SK-N-SH (cell line): ENCODE results near the gene TYW3. TPM values are rescaled to one million over a fixed set of nuclear protein-coding genes. Genes with fewer than 3 reads are reported as not detected.

Experiments used
- CTCF ChIA-PET: fragments of 300-600, 350-600 bp; formaldehyde crosslinking; extraction: SDS; loops from one replicate; lab custom pipeline; 2021; lab: Yijun Ruan, JAX
- POLR2A ChIA-PET: fragments of 350-600 bp; sonication (Branson Sonifier 250); formaldehyde crosslinking; extraction: SDS; loops from one replicate; lab custom pipeline; 2020; ENCODE audit warnings: antibody characterized with exemption, inconsistent platforms; lab: Yijun Ruan, JAX
- DNase-seq: peaks from one replicate; pipeline ENCODE4 v3.0.0; 2012
- H2AFZ ChIP-seq: fragments of 200-600 bp; sonication (generic); 2 replicates; pipeline ENCODE4 v1.8.1; 2016; ENCODE audit warnings: antibody characterized with exemption, mild to moderate bottlenecking, low read depth
- H3F3A ChIP-seq: fragments of 200-600 bp; sonication (generic); replicated peaks from 2 replicates; pipeline ENCODE3; 2016; ENCODE audit warnings: antibody characterized with exemption, mild to moderate bottlenecking; ENCODE audit not compliant: insufficient read depth
- H3K27ac ChIP-seq, 2 experiments: fragments of 200-500 bp in 1 of 2; fragments of 200-600 bp in 1 of 2; sonication (Bioruptor generic) in 1 of 2; sonication (generic), shearing (Covaris generic) in 1 of 2; 2 replicates each; pipeline versions ENCODE4 v1.5.1 to v1.6.1; 2014 to 2016; ENCODE audit warnings: low read depth in 2 of 2, inconsistent platforms in 1 of 2, low read length in 1 of 2, mild to moderate bottlenecking in 1 of 2, mixed read lengths in 1 of 2
- H3K27me3 ChIP-seq: fragments of 200-600 bp; sonication (generic), shearing (Covaris generic); 2 replicates; pipeline ENCODE4 v1.6.1; 2016; ENCODE audit warnings: mixed run types; ENCODE audit not compliant: insufficient read depth
- H3K36me3 ChIP-seq, 2 experiments: fragments of 200-500 bp in 1 of 2; fragments of 200-600 bp in 1 of 2; sonication (Bioruptor generic) in 1 of 2; sonication (generic) in 1 of 2; replicated peaks in 1 of 2; 2 replicates each; pipeline versions ENCODE3 to v1.5.1; 2014 to 2016; ENCODE audit warnings: low read length in 1 of 2, mild to moderate bottlenecking in 1 of 2; ENCODE audit not compliant: insufficient read depth in 2 of 2, control insufficient read depth in 1 of 2
- H3K4me1 ChIP-seq, 2 experiments: fragments of 200-500 bp in 1 of 2; fragments of 200-600 bp in 1 of 2; sonication (Bioruptor generic) in 1 of 2; sonication (generic), shearing (Covaris generic) in 1 of 2; 2 replicates each; pipeline versions ENCODE4 v1.5.1 to v1.6.1; 2014 to 2016; ENCODE audit warnings: low read depth in 1 of 2, low read length in 1 of 2, mixed run types in 1 of 2; ENCODE audit not compliant: insufficient read depth in 2 of 2, control insufficient read depth in 1 of 2
- H3K4me2 ChIP-seq: fragments of 200-600 bp; sonication (generic), shearing (Covaris generic); 2 replicates; pipeline ENCODE4 v1.6.1; 2017; ENCODE audit warnings: mixed run types
- H3K4me3 ChIP-seq, 2 experiments: fragments of 200-500 bp in 1 of 2; fragments of 200-600 bp in 1 of 2; sonication (Bioruptor generic) in 1 of 2; sonication (generic), shearing (Covaris generic) in 1 of 2; 2 replicates each; pipeline versions ENCODE4 v1.5.1 to v1.8.1; 2014 to 2016; ENCODE audit warnings: low read depth in 2 of 2, inconsistent platforms in 1 of 2, low read length in 1 of 2, mild to moderate bottlenecking in 1 of 2, mixed read lengths in 1 of 2, moderate library complexity in 1 of 2
- H3K79me2 ChIP-seq: fragments of 200-600 bp; sonication (generic); 2 replicates; pipeline ENCODE4 v1.8.1; 2017; ENCODE audit warnings: mild to moderate bottlenecking; ENCODE audit not compliant: insufficient read depth
- H3K9ac ChIP-seq: fragments of 200-600 bp; sonication (generic); 2 replicates; pipeline ENCODE4 v1.6.1; 2017; ENCODE audit warnings: mixed run types
- H3K9me2 ChIP-seq: fragments of 200-600 bp; sonication (generic); 2 replicates; pipeline ENCODE4 v1.6.1; 2017; ENCODE audit warnings: mixed run types
- H3K9me3 ChIP-seq: fragments of 200-600 bp; sonication (generic); 2 replicates; pipeline ENCODE4 v1.6.1; 2017; ENCODE audit warnings: mixed run types, mild to moderate bottlenecking, moderate library complexity
- H4K20me1 ChIP-seq: fragments of 200-600 bp; sonication (generic); 2 replicates; pipeline ENCODE4 v1.6.1; 2017; ENCODE audit warnings: mild to moderate bottlenecking, mixed run types; ENCODE audit not compliant: insufficient read depth
- CHD2 ChIP-seq: fragments of 150-350 bp; IDR thresholded peaks from 2 replicates; pipeline ENCODE4 v1.6.1; 2018; ENCODE audit warnings: low read length; ENCODE audit not compliant: partially characterized antibody
- GABPA ChIP-seq: IDR thresholded peaks from 2 replicates; pipeline ENCODE4 v1.4.0; 2012; ENCODE audit warnings: low read depth, mild to moderate bottlenecking
- IRF3 ChIP-seq: fragments of 150-350 bp; IDR thresholded peaks from 2 replicates; pipeline ENCODE4 v1.6.1; 2016; ENCODE audit warnings: mild to moderate bottlenecking, low read depth, low read length
- MAX ChIP-seq: IDR thresholded peaks from 2 replicates; pipeline ENCODE4 v1.4.0; 2012; ENCODE audit warnings: low read depth
- MEF2A ChIP-seq: IDR thresholded peaks from 2 replicates; pipeline ENCODE4 v1.4.0; 2012; ENCODE audit warnings: low read depth, borderline replicate concordance
- NRF1 ChIP-seq: IDR thresholded peaks from 2 replicates; pipeline ENCODE4 v1.6.1; 2012; ENCODE audit warnings: low read depth, mild to moderate bottlenecking, low read length
- POLR2AphosphoS5 ChIP-seq: IDR thresholded peaks from 2 replicates; pipeline ENCODE4 v1.6.1; 2012; ENCODE audit warnings: low read depth, low read length
- RAD21 ChIP-seq: IDR thresholded peaks from 2 replicates; pipeline ENCODE4 v1.6.1; 2012; ENCODE audit warnings: mild to moderate bottlenecking, low read length
- RCOR1 ChIP-seq: fragments of 150-350 bp; IDR thresholded peaks from 2 replicates; pipeline ENCODE4 v1.6.1; 2017; ENCODE audit warnings: antibody characterized with exemption, low read length
- SMC3 ChIP-seq: IDR thresholded peaks from 2 replicates; pipeline ENCODE4 v1.6.1; 2012; ENCODE audit warnings: low read depth, low read length, improper control_type of control experiment
- TAF1 ChIP-seq: IDR thresholded peaks from 2 replicates; pipeline ENCODE4 v1.6.1; 2012; ENCODE audit warnings: low read depth, mild to moderate bottlenecking, low read length, moderate library complexity, borderline replicate concordance
- TCF12 ChIP-seq: IDR thresholded peaks from 2 replicates; pipeline ENCODE4 v1.4.0; 2012
- TEAD4 ChIP-seq: IDR thresholded peaks from 2 replicates; pipeline ENCODE4 v1.4.0; 2012; ENCODE audit warnings: mild to moderate bottlenecking, borderline replicate concordance; ENCODE audit not compliant: insufficient read depth
- USF1 ChIP-seq: IDR thresholded peaks from 2 replicates; pipeline ENCODE4 v1.4.0; 2012; ENCODE audit warnings: low read depth, borderline replicate concordance
- USF2 ChIP-seq: fragments of 150-350 bp; IDR thresholded peaks from 2 replicates; pipeline ENCODE4 v1.6.1; 2017; ENCODE audit warnings: antibody characterized with exemption, low read length, low read depth, borderline replicate concordance
- WGBS: methylation state at CpG from one replicate; pipeline ENCODE4 v1.1.6; 2017; ENCODE audit warnings: low lambda C conversion rate; 5-methylcytosine and 5-hydroxymethylcytosine counted together
- polyA plus RNA-seq, 3 experiments: library from polyadenylated mRNA; depleted of rRNA; stranded (reverse); fragments of >200 nt; gene quantifications; 2 replicates each; pipeline ENCODE4 v1.2.3, GENCODE V29; 2012
- TF ChIP-seq, protein P1 (sequence below): fragments of 200-600 bp; sonication (generic); IDR thresholded peaks from 2 replicates; pipeline ENCODE4 v1.6.1; 2017; ENCODE audit warnings: antibody characterized with exemption, mild to moderate bottlenecking, moderate library complexity
- TF ChIP-seq, protein P2 (sequence below): IDR thresholded peaks from 2 replicates; pipeline ENCODE4 v1.4.0; 2012; ENCODE audit warnings: low read depth, borderline replicate concordance

Gene TYW3
- polyA plus RNA-seq, 1 of the 3 experiments (the other 2 are of a cell fraction) = 9.2 TPM

GRCh38 chr1:74753104-74753503 lies 20.2 kb downstream of the TYW3 start:
- ChIA-PET CTCF (interaction anchor here (1.4 kb wide), 1 partner anchor 19 kb away, joined by 5 read pairs; no protein-coding TSS in a partner anchor), POLR2A (no interaction called here)
- H3K9ac ChIP-seq = no peak overlapping the region
- no peak overlapping the region for H3K27ac ChIP-seq
- no peak overlapping the region for H3K4me2 ChIP-seq
- no peak overlapping the region for H3K4me3 ChIP-seq
- H3K36me3 ChIP-seq = peaks cover 49 to 63% of the 10 kb centered on the region in 2 experiments
- no peak for DNase-seq
- H2AFZ ChIP-seq = no peak overlapping the region
- H3K4me1 ChIP-seq = no peaks in the 10 kb centered on the region
- no peaks in the 10 kb centered on the region for H3K9me3 ChIP-seq
- peaks cover 4% of the 10 kb centered on the region; the same call in 1 of the 2 replicates for H3K79me2 ChIP-seq
- 92% methylated on average over 2 of the region's 2 CpGs for WGBS
- H4K20me1 ChIP-seq = no peaks in the 10 kb centered on the region
- peaks cover 3% of the 10 kb centered on the region for H3F3A ChIP-seq
- H3K27me3 ChIP-seq = no peaks in the 10 kb centered on the region
- TF ChIP-seq GABPA (no peak), NRF1 (no peak), RAD21 (no peak), MEF2A (no peak), IRF3 (no peak), TCF12 (no peak)
- TF ChIP-seq, protein P1, sequence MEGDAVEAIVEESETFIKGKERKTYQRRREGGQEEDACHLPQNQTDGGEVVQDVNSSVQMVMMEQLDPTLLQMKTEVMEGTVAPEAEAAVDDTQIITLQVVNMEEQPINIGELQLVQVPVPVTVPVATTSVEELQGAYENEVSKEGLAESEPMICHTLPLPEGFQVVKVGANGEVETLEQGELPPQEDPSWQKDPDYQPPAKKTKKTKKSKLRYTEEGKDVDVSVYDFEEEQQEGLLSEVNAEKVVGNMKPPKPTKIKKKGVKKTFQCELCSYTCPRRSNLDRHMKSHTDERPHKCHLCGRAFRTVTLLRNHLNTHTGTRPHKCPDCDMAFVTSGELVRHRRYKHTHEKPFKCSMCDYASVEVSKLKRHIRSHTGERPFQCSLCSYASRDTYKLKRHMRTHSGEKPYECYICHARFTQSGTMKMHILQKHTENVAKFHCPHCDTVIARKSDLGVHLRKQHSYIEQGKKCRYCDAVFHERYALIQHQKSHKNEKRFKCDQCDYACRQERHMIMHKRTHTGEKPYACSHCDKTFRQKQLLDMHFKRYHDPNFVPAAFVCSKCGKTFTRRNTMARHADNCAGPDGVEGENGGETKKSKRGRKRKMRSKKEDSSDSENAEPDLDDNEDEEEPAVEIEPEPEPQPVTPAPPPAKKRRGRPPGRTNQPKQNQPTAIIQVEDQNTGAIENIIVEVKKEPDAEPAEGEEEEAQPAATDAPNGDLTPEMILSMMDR = no peak
- no peaks in the 10 kb centered on the region for H3K9me2 ChIP-seq

DNA sequence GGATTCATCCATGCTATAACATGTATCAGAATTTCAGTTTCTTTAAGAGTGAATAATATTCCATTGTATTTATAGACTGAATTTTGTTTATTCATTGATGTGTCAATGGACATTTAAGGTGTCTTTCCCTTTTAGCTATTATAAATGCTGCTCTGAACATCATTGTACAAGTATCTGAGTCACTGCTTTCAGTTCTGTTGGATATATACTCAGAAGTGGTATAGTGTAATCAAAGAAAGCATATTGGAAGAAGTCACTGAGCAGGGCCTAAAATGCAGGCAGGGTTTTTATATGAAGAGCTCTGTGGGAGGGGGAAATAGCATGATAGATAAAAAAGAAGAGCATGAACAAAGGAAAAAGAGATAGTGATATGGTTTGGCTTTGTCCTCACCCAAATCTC lies 22.5 kb downstream of the TYW3 start:
- Histone ChIP-seq H3F3A (peaks cover 3% of the 10 kb centered on the region), H3K4me3 (no peak overlapping the region), H3K79me2 (no peaks in the 10 kb centered on the region), H3K36me3 (peaks cover 53 to 61% of the 10 kb centered on the region in 2 experiments), H3K4me2 (no peak overlapping the region), H3K9me2 (no peaks in the 10 kb centered on the region), H3K9ac (no peak overlapping the region), H3K4me1 (no peaks in the 10 kb centered on the region), H2AFZ (no peak overlapping the region), H3K27ac (no peak overlapping the region), H4K20me1 (no peaks in the 10 kb centered on the region), H3K27me3 (no peaks in the 10 kb centered on the region), H3K9me3 (no peaks in the 10 kb centered on the region)
- CTCF ChIA-PET = no interaction called here
- no peak for DNase-seq
- POLR2A ChIA-PET = no interaction called here
- TF ChIP-seq RCOR1 (no peak), POLR2AphosphoS5 (no peak), NRF1 (no peak), MAX (no peak), CHD2 (no peak), SMC3 (no peak), USF2 (no peak), TAF1 (no peak), IRF3 (no peak), TEAD4 (no peak), USF1 (no peak), TCF12 (no peak)
- TF ChIP-seq, protein P2, sequence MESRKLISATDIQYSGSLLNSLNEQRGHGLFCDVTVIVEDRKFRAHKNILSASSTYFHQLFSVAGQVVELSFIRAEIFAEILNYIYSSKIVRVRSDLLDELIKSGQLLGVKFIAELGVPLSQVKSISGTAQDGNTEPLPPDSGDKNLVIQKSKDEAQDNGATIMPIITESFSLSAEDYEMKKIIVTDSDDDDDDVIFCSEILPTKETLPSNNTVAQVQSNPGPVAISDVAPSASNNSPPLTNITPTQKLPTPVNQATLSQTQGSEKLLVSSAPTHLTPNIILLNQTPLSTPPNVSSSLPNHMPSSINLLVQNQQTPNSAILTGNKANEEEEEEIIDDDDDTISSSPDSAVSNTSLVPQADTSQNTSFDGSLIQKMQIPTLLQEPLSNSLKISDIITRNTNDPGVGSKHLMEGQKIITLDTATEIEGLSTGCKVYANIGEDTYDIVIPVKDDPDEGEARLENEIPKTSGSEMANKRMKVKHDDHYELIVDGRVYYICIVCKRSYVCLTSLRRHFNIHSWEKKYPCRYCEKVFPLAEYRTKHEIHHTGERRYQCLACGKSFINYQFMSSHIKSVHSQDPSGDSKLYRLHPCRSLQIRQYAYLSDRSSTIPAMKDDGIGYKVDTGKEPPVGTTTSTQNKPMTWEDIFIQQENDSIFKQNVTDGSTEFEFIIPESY = no peak
- TF ChIP-seq, protein P1 = no peak
